ENCODE results near the gene FBXL7.

FBXL7 gene

DNA sequence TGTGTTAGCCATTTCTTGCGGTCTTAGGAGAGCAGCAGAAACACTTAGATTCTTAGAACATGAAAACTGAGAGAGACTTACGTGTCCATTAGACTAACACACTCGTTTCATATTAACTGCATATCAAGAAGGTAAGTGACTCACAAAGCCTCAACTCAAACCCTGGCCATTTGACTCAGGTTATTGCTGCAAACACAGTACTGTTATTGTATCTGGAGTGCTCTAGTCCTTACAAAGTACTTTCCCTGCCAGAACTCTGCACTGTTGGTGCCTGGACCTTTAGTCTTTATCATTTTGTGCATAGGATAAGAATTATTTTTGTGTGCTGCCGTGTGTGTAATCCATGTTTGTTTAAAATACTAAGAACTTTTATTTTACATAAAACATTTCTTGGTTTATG, 155.7 kb downstream of the FBXL7 start:
- TF ChIP-seq, protein P1, sequence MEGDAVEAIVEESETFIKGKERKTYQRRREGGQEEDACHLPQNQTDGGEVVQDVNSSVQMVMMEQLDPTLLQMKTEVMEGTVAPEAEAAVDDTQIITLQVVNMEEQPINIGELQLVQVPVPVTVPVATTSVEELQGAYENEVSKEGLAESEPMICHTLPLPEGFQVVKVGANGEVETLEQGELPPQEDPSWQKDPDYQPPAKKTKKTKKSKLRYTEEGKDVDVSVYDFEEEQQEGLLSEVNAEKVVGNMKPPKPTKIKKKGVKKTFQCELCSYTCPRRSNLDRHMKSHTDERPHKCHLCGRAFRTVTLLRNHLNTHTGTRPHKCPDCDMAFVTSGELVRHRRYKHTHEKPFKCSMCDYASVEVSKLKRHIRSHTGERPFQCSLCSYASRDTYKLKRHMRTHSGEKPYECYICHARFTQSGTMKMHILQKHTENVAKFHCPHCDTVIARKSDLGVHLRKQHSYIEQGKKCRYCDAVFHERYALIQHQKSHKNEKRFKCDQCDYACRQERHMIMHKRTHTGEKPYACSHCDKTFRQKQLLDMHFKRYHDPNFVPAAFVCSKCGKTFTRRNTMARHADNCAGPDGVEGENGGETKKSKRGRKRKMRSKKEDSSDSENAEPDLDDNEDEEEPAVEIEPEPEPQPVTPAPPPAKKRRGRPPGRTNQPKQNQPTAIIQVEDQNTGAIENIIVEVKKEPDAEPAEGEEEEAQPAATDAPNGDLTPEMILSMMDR (IDR thresholded peaks at IDR 0.05; ENCODE audit: insufficient read depth, low read length, poor library complexity, severe bottlenecking) = no peak
- Histone ChIP-seq H3K4me3 (replicated peaks; ENCODE audit: low read depth, low read length) (no peak overlapping the region), H3K36me3 (ENCODE audit: control insufficient read depth, insufficient read depth, low read length) (no peaks in the 10 kb centered on the region), H3K27me3 (replicated peaks; ENCODE audit: control insufficient read depth, insufficient read depth, low read length) (no peaks in the 10 kb centered on the region)
- no peak for DNase-seq (ENCODE audit: extremely low read depth, insufficient read length)

GRCh38 chr5:15664961-15665360, 165.0 kb downstream of the FBXL7 start:
- H3K36me3 ChIP-seq (ENCODE audit: control insufficient read depth, insufficient read depth, low read length) = no peaks in the 10 kb centered on the region
- TF ChIP-seq, protein P1 (IDR thresholded peaks at IDR 0.05; ENCODE audit: insufficient read depth, low read length, poor library complexity, severe bottlenecking) = no peak
- no peaks in the 10 kb centered on the region for H3K27me3 ChIP-seq (replicated peaks; ENCODE audit: control insufficient read depth, insufficient read depth, low read length)
- no peak for DNase-seq (ENCODE audit: extremely low read depth, insufficient read length)
- no peak overlapping the region for H3K4me3 ChIP-seq (replicated peaks; ENCODE audit: low read depth, low read length)

DNA sequence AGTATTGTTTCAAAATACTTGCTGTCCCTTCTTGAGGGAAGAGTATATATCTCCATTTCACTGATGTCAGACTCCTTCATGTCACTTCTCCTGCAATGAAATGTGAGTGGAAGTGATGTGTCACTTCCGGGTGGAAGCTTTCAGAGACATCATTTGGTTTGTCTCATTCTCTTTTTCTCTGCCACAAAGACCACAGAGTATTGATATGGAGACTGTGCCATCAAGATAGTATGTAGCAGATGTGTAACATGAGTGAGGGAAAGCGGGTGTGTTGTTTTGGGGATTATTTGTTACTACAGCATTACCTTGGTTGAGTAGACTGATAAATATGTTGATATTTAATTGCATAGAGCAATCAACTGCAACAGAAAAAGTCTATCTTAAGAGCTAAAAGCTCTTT, 169.8 kb downstream of the FBXL7 start:
- TF ChIP-seq, protein P1 (IDR thresholded peaks at IDR 0.05; ENCODE audit: insufficient read depth, low read length, poor library complexity, severe bottlenecking) = no peak
- H3K27me3 ChIP-seq (replicated peaks; ENCODE audit: control insufficient read depth, insufficient read depth, low read length) = no peaks in the 10 kb centered on the region
- H3K36me3 ChIP-seq (ENCODE audit: control insufficient read depth, insufficient read depth, low read length) = no peaks in the 10 kb centered on the region
- DNase-seq (ENCODE audit: extremely low read depth, insufficient read length) = no peak
- H3K4me3 ChIP-seq (replicated peaks; ENCODE audit: low read depth, low read length) = no peak overlapping the region

GRCh38 chr5:15674716-15675115, 174.7 kb downstream of the FBXL7 start:
- no peaks in the 10 kb centered on the region for H3K36me3 ChIP-seq (ENCODE audit: control insufficient read depth, insufficient read depth, low read length)
- TF ChIP-seq, protein P1 (IDR thresholded peaks at IDR 0.05; ENCODE audit: insufficient read depth, low read length, poor library complexity, severe bottlenecking) = no peak
- no peak for DNase-seq (ENCODE audit: extremely low read depth, insufficient read length)

DNA sequence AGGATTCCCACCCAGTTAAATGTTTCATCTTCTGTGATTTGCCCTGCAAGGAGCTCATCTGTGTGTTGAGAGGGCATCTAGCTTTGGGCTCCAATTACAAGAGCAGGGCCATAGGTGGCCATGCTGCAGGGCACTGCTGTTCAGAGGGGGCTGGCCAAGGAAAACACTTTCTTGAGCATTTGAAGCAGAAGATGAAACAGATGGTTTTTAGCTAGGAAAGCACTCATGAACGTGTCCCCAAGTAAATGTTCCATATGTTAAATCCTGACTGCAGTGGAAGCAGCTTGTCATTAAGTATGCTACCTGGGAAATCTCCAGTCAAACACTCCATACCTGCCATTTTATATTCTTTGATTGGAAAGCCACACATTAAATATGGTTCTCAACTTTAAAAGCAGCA, 176.6 kb downstream of the FBXL7 start:
- H3K4me3 ChIP-seq (replicated peaks; ENCODE audit: low read depth, low read length) = no peak overlapping the region
- H3K36me3 ChIP-seq (ENCODE audit: control insufficient read depth, insufficient read depth, low read length) = no peaks in the 10 kb centered on the region
- DNase-seq (ENCODE audit: extremely low read depth, insufficient read length) = no peak
- TF ChIP-seq, protein P1 (IDR thresholded peaks at IDR 0.05; ENCODE audit: insufficient read depth, low read length, poor library complexity, severe bottlenecking) = no peak
- no peaks in the 10 kb centered on the region for H3K27me3 ChIP-seq (replicated peaks; ENCODE audit: control insufficient read depth, insufficient read depth, low read length)

More at GRCh38 chr5:15674716-15675115, 174.7 kb downstream of the FBXL7 start:
- no peaks in the 10 kb centered on the region for H3K27me3 ChIP-seq (replicated peaks; ENCODE audit: control insufficient read depth, insufficient read depth, low read length)
- H3K4me3 ChIP-seq (replicated peaks; ENCODE audit: low read depth, low read length) = no peak overlapping the region

DNA sequence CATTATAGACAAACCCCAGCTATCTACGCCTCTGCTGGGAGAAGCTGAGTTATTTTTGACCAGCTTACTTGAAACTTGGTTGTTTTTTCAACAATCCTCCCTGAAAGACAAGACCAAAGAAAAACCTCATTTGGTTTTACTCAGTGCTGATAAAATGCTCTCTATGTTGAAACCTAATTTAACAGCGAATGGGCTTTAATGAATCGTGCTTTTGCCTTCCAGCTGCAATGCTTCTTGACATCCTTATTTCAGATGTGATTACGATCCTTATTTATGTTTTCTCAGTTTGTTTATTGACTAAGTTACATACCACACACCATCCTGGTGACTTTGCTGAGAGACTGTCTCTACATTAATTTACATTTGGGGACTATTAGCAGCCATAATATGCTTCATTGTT, 179.2 kb downstream of the FBXL7 start:
- TF ChIP-seq, protein P1 (IDR thresholded peaks at IDR 0.05; ENCODE audit: insufficient read depth, low read length, poor library complexity, severe bottlenecking) = no peak
- no peak overlapping the region for H3K4me3 ChIP-seq (replicated peaks; ENCODE audit: low read depth, low read length)
- H3K36me3 ChIP-seq (ENCODE audit: control insufficient read depth, insufficient read depth, low read length) = no peaks in the 10 kb centered on the region

More for the DNA sequence above, 179.2 kb downstream of the FBXL7 start:
- DNase-seq (ENCODE audit: extremely low read depth, insufficient read length) = no peak
- H3K27me3 ChIP-seq (replicated peaks; ENCODE audit: control insufficient read depth, insufficient read depth, low read length) = no peaks in the 10 kb centered on the region
